Lower leg skin (tissue), 3 donors: ENCODE data around the gene ATPAF1.
"Not testable (repeated sequence)": the region's sequence is repeated elsewhere in the genome, so short reads cannot be mapped to it uniquely, and the experiment has no call there.

ENCODE experiments used
- CTCF ChIP-seq, 3 donors: fragments of 450-650 bp; IDR thresholded peaks; one replicate each; pipeline ENCODE4 v1.5.1; 2016; ENCODE audit warnings: antibody characterized with exemption in 3 of 3, mild to moderate bottlenecking in 3 of 3, moderate library complexity in 2 of 3
- POLR2A ChIP-seq, 2 donors: fragments of 450-650 bp; IDR thresholded peaks; one replicate each; pipeline ENCODE4 v1.6.1; 2016 to 2017; ENCODE audit warnings: antibody characterized with exemption in 2 of 2, mild to moderate bottlenecking in 1 of 2, moderate library complexity in 1 of 2

GRCh38 chr1:46662919-46663318 lies 5.2 kb downstream of the ATPAF1 start:
- not testable (repeated sequence) for TF ChIP-seq CTCF, POLR2A (IDR thresholded peaks at IDR 0.05)
